DND-41 (cell line): Measurements from ENCODE around the gene DIAPH1.

Source experiments
- CTCF ChIP-seq: IDR thresholded peaks from 2 replicates; pipeline ENCODE4 v1.5.1; 2012; ENCODE audit warnings: borderline replicate concordance, low read length, moderate library complexity, mild to moderate bottlenecking; ENCODE audit not compliant: poor library complexity, severe bottlenecking; ENCODE audit errors: extremely low read depth
- EZH2 ChIP-seq: IDR thresholded peaks from 3 replicates; pipeline ENCODE4 v1.6.1; 2012; ENCODE audit warnings: borderline replicate concordance, low read depth, mild to moderate bottlenecking, moderate library complexity, low read length, inconsistent platforms; ENCODE audit not compliant: severe bottlenecking

DNA sequence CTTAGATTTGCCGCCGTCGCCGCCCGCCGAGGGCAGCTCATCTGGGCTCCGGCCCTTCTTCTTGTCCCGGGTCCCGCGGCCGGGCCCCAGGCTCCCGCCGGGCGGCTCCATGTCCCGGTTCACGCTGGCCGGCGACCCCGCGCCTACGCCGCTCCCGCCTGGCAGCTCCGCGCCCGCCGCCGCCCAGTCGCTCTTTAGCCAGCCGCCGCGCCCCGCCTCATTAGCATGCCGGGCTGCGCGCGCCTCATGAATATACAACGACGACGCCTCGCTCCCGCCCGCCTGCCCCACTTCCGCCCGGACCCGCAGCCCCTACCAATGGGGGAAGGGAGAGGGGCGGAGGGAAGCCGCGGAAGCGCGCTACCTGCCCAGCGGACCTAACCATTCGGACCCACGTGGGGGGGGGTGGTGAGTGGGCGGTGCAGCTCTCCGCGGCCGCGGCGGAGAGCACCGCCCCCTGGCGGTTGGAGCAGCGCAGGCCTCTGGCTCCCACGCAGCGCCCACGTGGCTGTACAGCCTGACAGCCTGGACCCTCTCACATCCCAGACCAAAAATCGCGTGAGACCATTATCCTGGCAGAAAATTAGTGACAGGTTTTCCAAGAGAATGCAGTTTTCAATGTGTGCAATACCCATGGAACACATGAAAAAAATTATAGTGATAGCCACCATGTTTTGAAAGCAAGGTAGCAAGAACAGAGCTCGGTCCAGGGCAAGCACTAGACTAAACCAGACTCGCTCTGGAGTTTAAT is at the start of gene DIAPH1:
- TF ChIP-seq CTCF, result peak; percentile 99
- TF ChIP-seq EZH2, result no peak
